ENCODE data around the gene KIF5B. TPM values are rescaled to one million over a fixed set of nuclear protein-coding genes. Genes with fewer than 3 reads are reported as not detected.

The KIF5B gene
- total RNA-seq, 1 donor from 2014 or later: 160 TPM

DNA sequence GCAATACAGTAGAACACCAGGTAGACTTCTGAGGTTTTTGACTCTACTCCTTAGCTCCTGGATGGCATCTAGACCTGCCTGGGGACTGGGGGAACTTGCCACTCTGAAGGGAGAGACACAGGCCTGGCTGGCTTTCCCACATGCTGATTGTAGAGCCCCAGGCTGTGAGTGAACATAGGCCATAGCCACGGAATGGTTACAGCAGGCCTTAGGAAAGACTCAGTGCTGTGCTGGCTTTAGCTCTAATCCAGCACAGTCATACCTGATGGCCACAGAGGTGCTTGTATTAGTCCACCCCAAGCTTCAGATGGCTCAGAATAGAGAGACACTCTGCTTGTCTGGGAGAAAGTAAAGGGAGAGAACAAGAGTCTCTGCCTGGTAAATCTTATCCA lies 92.6 kb downstream of the KIF5B start:
- Histone ChIP-seq H3K27ac (ENCODE audit: low read depth, low read length) (no peak overlapping the region), H2AFZ (ENCODE audit: low read depth, low read length) (no peak overlapping the region), H3K4me2 (ENCODE audit: low read length) (no peak overlapping the region), H3K4me1 (ENCODE audit: insufficient read depth, low read length) (peaks cover 6% of the 10 kb centered on the region), H3K9ac (ENCODE audit: low read length) (no peak overlapping the region), H3K9me3 (ENCODE audit: insufficient read depth, low read depth, low read length) (no peaks in the 10 kb centered on the region), H3K79me2 (ENCODE audit: insufficient read depth, low read length) (no peaks in the 10 kb centered on the region), H3K4me3 (ENCODE audit: insufficient read depth, low read depth, low read length) (no peak overlapping the region), H3K36me3 (ENCODE audit: insufficient read depth, low read length) (no peaks in the 10 kb centered on the region), H3K27me3 (ENCODE audit: insufficient read depth, low read length) (no peaks in the 10 kb centered on the region), H4K20me1 (ENCODE audit: insufficient read depth, low read length) (no peaks in the 10 kb centered on the region)
- Mint-ChIP-seq H3K27me3 (ENCODE audit: low read depth, unreplicated experiment) (no peaks in the 10 kb centered on the region), H3K36me3 (ENCODE audit: low read depth, unreplicated experiment) (peaks cover 4% of the 10 kb centered on the region), H3K4me1 (ENCODE audit: low read depth, unreplicated experiment) (peaks cover 11% of the 10 kb centered on the region), H3K4me3 (ENCODE audit: unreplicated experiment) (no peak overlapping the region), H3K9me3 (ENCODE audit: unreplicated experiment) (peaks cover 9% of the 10 kb centered on the region), H3K27ac (ENCODE audit: unreplicated experiment) (no peak overlapping the region)
- FAIRE-seq: no peak
- no peak for DNase-seq (ENCODE audit: low read depth)
- TF ChIP-seq, protein P1, sequence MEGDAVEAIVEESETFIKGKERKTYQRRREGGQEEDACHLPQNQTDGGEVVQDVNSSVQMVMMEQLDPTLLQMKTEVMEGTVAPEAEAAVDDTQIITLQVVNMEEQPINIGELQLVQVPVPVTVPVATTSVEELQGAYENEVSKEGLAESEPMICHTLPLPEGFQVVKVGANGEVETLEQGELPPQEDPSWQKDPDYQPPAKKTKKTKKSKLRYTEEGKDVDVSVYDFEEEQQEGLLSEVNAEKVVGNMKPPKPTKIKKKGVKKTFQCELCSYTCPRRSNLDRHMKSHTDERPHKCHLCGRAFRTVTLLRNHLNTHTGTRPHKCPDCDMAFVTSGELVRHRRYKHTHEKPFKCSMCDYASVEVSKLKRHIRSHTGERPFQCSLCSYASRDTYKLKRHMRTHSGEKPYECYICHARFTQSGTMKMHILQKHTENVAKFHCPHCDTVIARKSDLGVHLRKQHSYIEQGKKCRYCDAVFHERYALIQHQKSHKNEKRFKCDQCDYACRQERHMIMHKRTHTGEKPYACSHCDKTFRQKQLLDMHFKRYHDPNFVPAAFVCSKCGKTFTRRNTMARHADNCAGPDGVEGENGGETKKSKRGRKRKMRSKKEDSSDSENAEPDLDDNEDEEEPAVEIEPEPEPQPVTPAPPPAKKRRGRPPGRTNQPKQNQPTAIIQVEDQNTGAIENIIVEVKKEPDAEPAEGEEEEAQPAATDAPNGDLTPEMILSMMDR (IDR thresholded peaks at IDR 0.05; ENCODE audit: insufficient read depth, low read depth, low read length): no peak
- TF ChIP-seq EZH2 (IDR thresholded peaks at IDR 0.05; ENCODE audit: insufficient read depth, low read length): no peak

- Mint-ChIP-seq H3K4me1 (ENCODE audit: low read depth, unreplicated experiment) (peaks cover 11% of the 10 kb centered on the region), H3K9me3 (ENCODE audit: unreplicated experiment) (peaks cover 9% of the 10 kb centered on the region), H3K4me3 (ENCODE audit: unreplicated experiment) (no peak overlapping the region), H3K36me3 (ENCODE audit: low read depth, unreplicated experiment) (peaks cover 4% of the 10 kb centered on the region), H3K27me3 (ENCODE audit: low read depth, unreplicated experiment) (no peaks in the 10 kb centered on the region), H3K27ac (ENCODE audit: unreplicated experiment) (no peak overlapping the region)
- Histone ChIP-seq H3K36me3 (ENCODE audit: insufficient read depth, low read length) (no peaks in the 10 kb centered on the region), H3K27me3 (ENCODE audit: insufficient read depth, low read length) (no peaks in the 10 kb centered on the region), H3K4me3 (ENCODE audit: insufficient read depth, low read depth, low read length) (no peak overlapping the region), H3K4me1 (ENCODE audit: insufficient read depth, low read length) (peaks cover 6% of the 10 kb centered on the region), H3K79me2 (ENCODE audit: insufficient read depth, low read length) (no peaks in the 10 kb centered on the region), H4K20me1 (ENCODE audit: insufficient read depth, low read length) (no peaks in the 10 kb centered on the region), H3K9ac (ENCODE audit: low read length) (no peak overlapping the region), H3K27ac (ENCODE audit: low read depth, low read length) (no peak overlapping the region), H2AFZ (ENCODE audit: low read depth, low read length) (no peak overlapping the region), H3K4me2 (ENCODE audit: low read length) (no peak overlapping the region), H3K9me3 (ENCODE audit: insufficient read depth, low read depth, low read length) (no peaks in the 10 kb centered on the region)
- DNase-seq (ENCODE audit: low read depth) (no peak), FAIRE-seq (no peak)
- TF ChIP-seq, protein P1 (IDR thresholded peaks at IDR 0.05; ENCODE audit: insufficient read depth, low read depth, low read length): no peak
- TF ChIP-seq EZH2 (IDR thresholded peaks at IDR 0.05; ENCODE audit: insufficient read depth, low read length): no peak
Observed at GRCh38 chr10:31962826-31963588, 93.2 kb downstream of the KIF5B start.

Measured in astrocyte (in vitro differentiated cells and primary cell).